Muscle of back (tissue), 11 donors: ENCODE measurements around the gene ALDH3A1. TPM values are rescaled to one million over a fixed set of nuclear protein-coding genes. Genes with fewer than 3 reads are reported as not detected.

Experiments
- DNase-seq, 3 donors: peaks; one replicate each; pipeline versions ENCODE4 v3.0.0 to v3.0.0-alpha.2; 2013
- polyA plus RNA-seq, 10 donors: library from polyadenylated mRNA; unstranded; fragments of 120-200 nt; gene quantifications; one replicate each; pipeline ENCODE4 v1.2.1, GENCODE V29; 2013; ENCODE audit not compliant: insufficient read length in 10 of 10

Gene ALDH3A1
- polyA plus RNA-seq, 10 donors: 0.12 to 0.34 (median 0.28) TPM; not detected in 2

GRCh38 chr17:19741832-19742457, 6.2 kb downstream of the ALDH3A1 start:
- DNase-seq: no peak

GRCh38 chr17:19740933-19741332, 7.2 kb downstream of the ALDH3A1 start:
- no peak for DNase-seq

GRCh38 chr17:19739241-19740201, 8.6 kb downstream of the ALDH3A1 start:
- DNase-seq: no peak

GRCh38 chr17:19738757-19739156, 9.3 kb downstream of the ALDH3A1 start:
- DNase-seq: no peak

- DNase-seq: no peak
Measured at GRCh38 chr17:19738073-19738449, 10.0 kb downstream of the ALDH3A1 start.

GRCh38 chr17:19737305-19738072, 10.6 kb downstream of the ALDH3A1 start:
- DNase-seq: no peak

- DNase-seq: no peak
Measured at GRCh38 chr17:19736071-19736470, 12.0 kb downstream of the ALDH3A1 start.

GRCh38 chr17:19733953-19734526, 14.1 kb downstream of the ALDH3A1 start:
- DNase-seq: no peak

GRCh38 chr17:19731626-19732025, 16.5 kb downstream of the ALDH3A1 start:
- no peak for DNase-seq

- no peak for DNase-seq
Measured at GRCh38 chr17:19730843-19731242, 17.3 kb downstream of the ALDH3A1 start.

- no peak for DNase-seq
Measured at GRCh38 chr17:19729900-19730299, 18.2 kb downstream of the ALDH3A1 start.

- peak; percentile 84 to 92 (median 88) for DNase-seq
Measured at GRCh38 chr17:19728084-19728495, 20.0 kb downstream of the ALDH3A1 start.

GRCh38 chr17:19727501-19728078, 20.5 kb downstream of the ALDH3A1 start:
- peak; percentile 87 to 94 (median 91) for DNase-seq

GRCh38 chr17:19726631-19727376, 21.3 kb downstream of the ALDH3A1 start:
- DNase-seq: peak in 2 of 3 donors; percentile 42 to 67

- DNase-seq: no peak
Measured at GRCh38 chr17:19725486-19725885, 22.6 kb downstream of the ALDH3A1 start.

- peak in 1 of 3 donors; percentile 52 for DNase-seq
Measured at GRCh38 chr17:19724501-19725420, 23.3 kb downstream of the ALDH3A1 start.

- DNase-seq: no peak
Measured at GRCh38 chr17:19723964-19724363, 24.1 kb downstream of the ALDH3A1 start.

- DNase-seq: peak in 1 of 3 donors; percentile 27
Measured at GRCh38 chr17:19720631-19721426, 27.3 kb downstream of the ALDH3A1 start.

GRCh38 chr17:19720210-19720475, 28.0 kb downstream of the ALDH3A1 start:
- no peak for DNase-seq
